Erythroblast (primary cell): ENCODE data around the gene DPEP2NB.

Source experiments
- DNase-seq, 2 experiments: peaks; one replicate each; lab custom pipeline; 2025; lab: John Stamatoyannopoulos, UW
- GATA1 ChIP-seq: IDR thresholded peaks from 2 replicates; pipeline ENCODE4 v1.6.1; 2011; ENCODE audit warnings: low read depth, mild to moderate bottlenecking, control low read depth, low read length, moderate library complexity
- POLR2A ChIP-seq: IDR thresholded peaks from 2 replicates; pipeline ENCODE4 v1.6.1; 2011; ENCODE audit warnings: mild to moderate bottlenecking, low read length

The DPEP2NB gene

GRCh38 chr16:67967183-67967957 lies 48.3 kb downstream of the DPEP2NB start:
- no peak for TF ChIP-seq GATA1
- TF ChIP-seq POLR2A, result no peak
- DNase-seq, result peak; percentile 42 to 56

- no peak for TF ChIP-seq POLR2A
- no peak for TF ChIP-seq GATA1
- DNase-seq, result peak in 1 of 2 experiments; percentile 38
Observed at GRCh38 chr16:67966549-67967182, 49.0 kb downstream of the DPEP2NB start.

- TF ChIP-seq POLR2A (no peak), GATA1 (no peak)
- DNase-seq, result no peak
Observed at GRCh38 chr16:67965668-67966548, 49.8 kb downstream of the DPEP2NB start.

- DNase-seq, result peak in 1 of 2 experiments; percentile 24
- no peak for TF ChIP-seq GATA1
Observed at GRCh38 chr16:67964477-67965131, 51.1 kb downstream of the DPEP2NB start.

GRCh38 chr16:67963662-67964321 lies 51.9 kb downstream of the DPEP2NB start:
- no peak for TF ChIP-seq GATA1
- TF ChIP-seq POLR2A, result peak; percentile 12
- DNase-seq, result peak in 1 of 2 experiments; percentile 56
